ENCODE data around the gene AAGAB. TPM values are rescaled to one million over a fixed set of nuclear protein-coding genes. Genes with fewer than 3 reads are reported as not detected.

Gene AAGAB
- total and polyA plus RNA-seq, 8 donors, result 7.1 to 16.3 (median 13.0) TPM

- TF ChIP-seq CTCF (IDR thresholded peaks at IDR 0.05), result no peak
- WGBS, 2 donors, result 97 to 98% methylated on average over 8 of the region's 8 CpGs
- intact Hi-C loops (cut with DNase I), result no loop called here
- H3K27ac ChIP-seq, result no peak overlapping the region
- DNase-seq (peak in 1 of 6 donors; percentile 30), FAIRE-seq (no peak), ATAC-seq (no peak)
- H3K4me1 ChIP-seq, result peaks cover 0 to 16% (median 7%) of the 10 kb centered on the region in 3 donors
- no peaks in the 10 kb centered on the region for H3K9me3 ChIP-seq
- H3K4me3 ChIP-seq, result no peak overlapping the region
- no peaks in the 10 kb centered on the region for H3K36me3 ChIP-seq
- no peaks in the 10 kb centered on the region for H3K27me3 ChIP-seq
These were observed 80.7 kb downstream of the AAGAB start for GRCh38 chr15:67173786-67174185.

GRCh38 chr15:67173005-67173404 is 81.5 kb downstream of the AAGAB start:
- 80 to 95% methylated on average over 8 of the region's 8 CpGs for WGBS, 2 donors
- no peak overlapping the region for H3K4me3 ChIP-seq
- H3K9me3 ChIP-seq, result no peaks in the 10 kb centered on the region
- FAIRE-seq (no peak), DNase-seq (peak in 1 of 6 donors; percentile 39), ATAC-seq (no peak)
- peaks cover 0 to 17% (median 7%) of the 10 kb centered on the region in 3 donors for H3K4me1 ChIP-seq
- H3K27ac ChIP-seq, result no peak overlapping the region
- TF ChIP-seq CTCF (IDR thresholded peaks at IDR 0.05), result no peak
- H3K27me3 ChIP-seq, result no peaks in the 10 kb centered on the region
- intact Hi-C loops (cut with DNase I), result no loop called here
- no peaks in the 10 kb centered on the region for H3K36me3 ChIP-seq

- Histone ChIP-seq H3K4me1 (peaks cover 8 to 24% (median 12%) of the 10 kb centered on the region in 3 donors), H3K4me3 (no peak overlapping the region), H3K36me3 (peaks cover 0 to 2% (median 0%) of the 10 kb centered on the region in 3 donors), H3K9me3 (no peaks in the 10 kb centered on the region), H3K27me3 (no peaks in the 10 kb centered on the region), H3K27ac (no peak overlapping the region)
- 93 to 97% methylated on average over 6 of the region's 6 CpGs for WGBS, 2 donors
- peak in 1 of 6 donors; percentile 30 for DNase-seq
- TF ChIP-seq CTCF (IDR thresholded peaks at IDR 0.05), result no peak
- no peak for FAIRE-seq
- no peak for ATAC-seq
- intact Hi-C loops (cut with DNase I), result no loop called here
These were observed 82.3 kb downstream of the AAGAB start for GRCh38 chr15:67172172-67172571.

GRCh38 chr15:67171471-67171870 is 83.0 kb downstream of the AAGAB start:
- Histone ChIP-seq H3K27ac (no peak overlapping the region), H3K27me3 (no peaks in the 10 kb centered on the region), H3K9me3 (no peaks in the 10 kb centered on the region), H3K36me3 (peaks cover 0 to 8% (median 0%) of the 10 kb centered on the region in 3 donors), H3K4me1 (peaks cover 8 to 19% (median 8%) of the 10 kb centered on the region in 3 donors), H3K4me3 (no peak overlapping the region)
- 65 to 68% methylated on average over 4 of the region's 4 CpGs for WGBS, 2 donors
- ATAC-seq (no peak), DNase-seq (no peak), FAIRE-seq (no peak)
- TF ChIP-seq CTCF (IDR thresholded peaks at IDR 0.05), result no peak
- intact Hi-C loops (cut with DNase I), result no loop called here

GRCh38 chr15:67170143-67170925 is 84.1 kb downstream of the AAGAB start:
- Histone ChIP-seq H3K27ac (no peak overlapping the region), H3K4me3 (no peak overlapping the region), H3K4me1 (peaks cover 5 to 11% (median 8%) of the 10 kb centered on the region in 3 donors), H3K36me3 (peaks cover 0 to 16% (median 0%) of the 10 kb centered on the region in 3 donors), H3K9me3 (no peaks in the 10 kb centered on the region), H3K27me3 (no peaks in the 10 kb centered on the region)
- no peak for ATAC-seq
- FAIRE-seq, result no peak
- intact Hi-C loops (cut with DNase I), result no loop called here
- 85 to 91% methylated on average over 12 of the region's 12 CpGs for WGBS, 2 donors
- peak in 2 of 6 donors; percentile 46 to 59 for DNase-seq
- no peak for TF ChIP-seq CTCF (IDR thresholded peaks at IDR 0.05)
